Effector memory CD4-positive, alpha-beta T cell (primary cell): ENCODE results near the gene PGAP6.
"Not testable (repeated sequence)": the region's sequence is repeated elsewhere in the genome, so short reads cannot be mapped to it uniquely, and the experiment has no call there.

Source experiments
- DNase-seq, 3 donors: peaks; one replicate each; pipeline ENCODE4 v3.0.0-alpha.2; 2020
- H3K27ac ChIP-seq: 2 replicates; pipeline ENCODE4 v1.7.0; 2013; ENCODE audit warnings: mild to moderate bottlenecking, low read length, moderate library complexity; ENCODE audit not compliant: insufficient read depth, poor library complexity, severe bottlenecking
- H3K27me3 ChIP-seq: replicated peaks from 2 replicates; pipeline ENCODE4 v1.7.0; 2013; ENCODE audit warnings: mild to moderate bottlenecking, low read length; ENCODE audit not compliant: insufficient read depth, control insufficient read depth, poor library complexity, severe bottlenecking
- H3K36me3 ChIP-seq: 2 replicates; pipeline ENCODE4 v1.7.0; 2013; ENCODE audit warnings: mild to moderate bottlenecking, low read length, moderate library complexity; ENCODE audit not compliant: control insufficient read depth, insufficient read depth
- H3K4me1 ChIP-seq: 2 replicates; pipeline ENCODE4 v1.7.0; 2013; ENCODE audit warnings: low read length, mild to moderate bottlenecking; ENCODE audit not compliant: control insufficient read depth, insufficient read depth, poor library complexity, severe bottlenecking
- H3K4me3 ChIP-seq: 2 replicates; pipeline ENCODE4 v1.7.0; 2013; ENCODE audit warnings: low read length, low read depth, mild to moderate bottlenecking; ENCODE audit not compliant: insufficient read depth, poor library complexity, severe bottlenecking
- H3K9me3 ChIP-seq: 2 replicates; pipeline ENCODE4 v1.7.0; 2013; ENCODE audit warnings: mild to moderate bottlenecking, low read length, moderate library complexity; ENCODE audit not compliant: control insufficient read depth

PGAP6 gene

DNA sequence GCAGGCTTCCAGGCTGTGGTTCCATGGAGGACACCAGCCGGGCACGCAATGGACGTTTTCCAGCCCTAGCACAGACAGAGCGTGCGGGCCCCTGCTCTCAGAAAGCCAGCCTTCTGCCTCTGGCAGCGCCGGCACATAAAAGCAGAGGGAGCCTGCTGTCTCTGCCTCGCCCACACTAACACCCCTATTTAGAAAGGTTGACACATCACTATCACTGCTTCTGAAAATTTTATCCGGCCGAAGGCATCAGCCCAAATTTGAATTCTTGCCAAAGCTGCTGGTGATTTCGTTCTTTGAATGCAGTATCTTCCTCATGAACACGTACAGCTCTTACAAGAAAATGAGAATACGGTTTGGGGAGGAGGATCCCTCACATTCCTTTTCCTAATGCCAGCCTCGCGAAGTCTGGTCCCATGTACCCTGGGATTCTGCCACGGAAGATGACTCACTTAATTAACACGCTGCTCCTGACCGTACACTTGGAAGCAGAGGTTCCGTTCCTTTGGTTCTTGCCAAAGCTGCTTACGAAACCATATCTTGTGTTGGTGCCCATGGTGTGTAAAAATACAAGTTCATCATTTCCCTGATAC is 42.4 kb upstream of the PGAP6 start:
- no peak overlapping the region for H3K27ac ChIP-seq
- H3K9me3 ChIP-seq: no peaks in the 10 kb centered on the region
- H3K4me1 ChIP-seq: peaks cover 18% of the 10 kb centered on the region
- DNase-seq: no peak
- H3K4me3 ChIP-seq: no peak overlapping the region
- no peaks in the 10 kb centered on the region for H3K27me3 ChIP-seq
- no peaks in the 10 kb centered on the region for H3K36me3 ChIP-seq

DNA sequence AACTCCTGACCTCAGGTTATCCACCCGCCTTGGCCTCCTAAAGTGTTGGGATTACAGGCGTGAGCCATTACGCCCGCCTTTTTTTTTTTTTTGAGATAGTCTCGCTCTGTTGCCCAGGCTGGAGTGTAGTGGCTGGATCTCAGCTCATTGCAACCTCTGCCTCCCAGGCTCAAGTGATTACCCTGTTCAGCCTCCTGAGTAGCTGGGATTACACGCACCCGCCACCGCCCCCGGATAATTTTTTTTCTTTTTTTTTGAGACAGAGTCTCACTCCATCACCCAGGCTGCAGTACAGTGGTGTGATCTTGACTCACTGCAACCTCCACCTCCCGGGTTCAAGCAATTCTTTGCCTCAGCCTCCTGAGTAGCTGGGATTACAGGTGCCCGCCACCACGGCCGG is 40.4 kb upstream of the PGAP6 start:
- H3K36me3 ChIP-seq, H3K27ac ChIP-seq, DNase-seq, H3K27me3 ChIP-seq, H3K9me3 ChIP-seq, H3K4me3 ChIP-seq: not testable (repeated sequence)
- peaks cover 16% of the 10 kb centered on the region for H3K4me1 ChIP-seq

DNA sequence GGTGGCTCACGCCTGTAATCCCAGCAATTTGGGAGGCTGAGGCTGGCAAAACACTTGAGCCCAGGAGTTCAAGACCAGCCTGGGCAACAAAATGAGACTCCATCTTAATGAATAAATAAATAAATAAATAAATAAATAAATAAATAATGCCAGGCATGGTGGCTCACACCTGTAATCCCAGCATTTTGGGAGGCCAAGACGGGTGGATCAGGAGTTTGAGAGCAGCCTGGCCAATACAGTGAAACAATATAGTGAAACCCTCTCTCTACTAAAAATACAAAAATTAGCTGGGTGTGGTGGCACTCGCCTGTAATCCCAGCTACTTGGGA is 33.4 kb upstream of the PGAP6 start:
- H3K27ac ChIP-seq, H3K4me3 ChIP-seq, H3K4me1 ChIP-seq, DNase-seq, H3K27me3 ChIP-seq, H3K36me3 ChIP-seq, H3K9me3 ChIP-seq: not testable (repeated sequence)

DNA sequence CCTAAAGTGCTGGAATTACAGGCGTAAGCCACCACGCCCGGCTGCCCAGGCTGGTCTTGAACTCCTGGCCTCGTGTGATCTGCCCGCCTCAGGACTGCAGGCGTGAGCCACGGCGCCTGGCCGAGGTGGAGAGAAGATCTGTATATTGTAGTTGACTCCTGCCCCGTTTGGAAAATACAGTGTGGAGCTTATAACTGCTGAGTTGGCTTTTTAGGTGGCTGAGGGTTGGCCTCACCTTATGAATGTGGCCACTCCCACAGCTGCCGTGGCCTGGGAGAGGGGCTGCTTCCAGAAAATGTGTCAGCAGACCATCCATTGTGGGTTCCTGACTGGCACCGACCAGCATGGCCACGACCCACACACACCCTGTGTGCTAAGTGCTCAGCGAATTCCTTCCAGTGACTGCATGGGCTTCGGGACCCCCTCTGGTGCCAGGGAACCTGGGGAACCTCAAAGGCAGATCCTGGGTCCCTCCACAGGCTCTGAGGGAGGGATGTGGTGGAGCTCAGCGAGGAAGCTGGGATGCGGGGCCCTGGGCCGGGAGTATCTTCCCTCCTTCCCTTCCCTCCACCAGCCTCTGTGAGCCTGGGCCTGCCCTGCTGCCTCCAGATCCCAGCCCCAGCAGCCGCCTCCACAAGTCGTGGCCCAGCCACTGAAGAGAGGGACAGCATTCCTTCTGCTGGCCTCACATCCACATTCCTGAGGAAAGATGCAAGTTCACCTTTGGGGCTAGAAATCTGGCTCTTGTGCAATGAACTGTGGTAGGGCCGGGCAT is 32.8 kb upstream of the PGAP6 start:
- DNase-seq: no peak
- Histone ChIP-seq H3K4me3 (no peak overlapping the region), H3K27ac (no peak overlapping the region), H3K27me3 (no peaks in the 10 kb centered on the region), H3K4me1 (no peaks in the 10 kb centered on the region), H3K9me3 (no peaks in the 10 kb centered on the region), H3K36me3 (no peaks in the 10 kb centered on the region)

DNA sequence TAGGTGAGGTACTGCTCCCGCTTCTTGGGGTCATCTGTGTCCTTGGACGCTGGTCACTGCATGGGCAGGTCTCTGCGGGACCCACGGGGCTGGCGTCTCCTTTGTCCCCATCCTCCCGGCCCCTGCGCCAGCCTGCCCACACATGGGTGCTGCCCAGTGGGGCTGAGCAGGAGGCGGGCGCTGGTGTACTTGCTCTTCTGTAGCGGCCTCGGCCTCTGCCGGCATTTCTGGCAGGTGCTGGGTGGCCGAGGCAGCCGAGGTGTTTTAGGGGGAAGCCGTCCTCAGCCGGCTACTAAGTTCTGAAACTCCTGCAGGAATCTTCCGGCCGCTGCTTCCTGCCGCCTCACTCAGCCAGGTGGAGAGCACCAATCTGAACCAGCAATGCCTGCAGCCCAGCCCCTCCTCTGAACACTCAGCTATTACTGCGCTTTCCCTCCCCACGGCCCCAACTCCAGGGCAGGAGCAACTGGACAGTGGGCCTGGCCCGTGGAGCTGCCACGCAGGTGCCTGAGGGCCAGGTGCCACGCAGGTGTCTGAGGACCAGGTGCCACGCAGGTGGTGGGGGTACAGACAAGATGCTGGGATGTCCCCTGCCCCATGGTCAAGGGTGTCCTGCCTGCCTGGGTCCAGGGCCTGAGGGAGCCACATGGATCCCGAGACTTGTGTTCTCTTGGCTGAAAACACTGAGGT is 29.9 kb upstream of the PGAP6 start:
- H3K27me3 ChIP-seq: no peaks in the 10 kb centered on the region
- no peaks in the 10 kb centered on the region for H3K9me3 ChIP-seq

DNA sequence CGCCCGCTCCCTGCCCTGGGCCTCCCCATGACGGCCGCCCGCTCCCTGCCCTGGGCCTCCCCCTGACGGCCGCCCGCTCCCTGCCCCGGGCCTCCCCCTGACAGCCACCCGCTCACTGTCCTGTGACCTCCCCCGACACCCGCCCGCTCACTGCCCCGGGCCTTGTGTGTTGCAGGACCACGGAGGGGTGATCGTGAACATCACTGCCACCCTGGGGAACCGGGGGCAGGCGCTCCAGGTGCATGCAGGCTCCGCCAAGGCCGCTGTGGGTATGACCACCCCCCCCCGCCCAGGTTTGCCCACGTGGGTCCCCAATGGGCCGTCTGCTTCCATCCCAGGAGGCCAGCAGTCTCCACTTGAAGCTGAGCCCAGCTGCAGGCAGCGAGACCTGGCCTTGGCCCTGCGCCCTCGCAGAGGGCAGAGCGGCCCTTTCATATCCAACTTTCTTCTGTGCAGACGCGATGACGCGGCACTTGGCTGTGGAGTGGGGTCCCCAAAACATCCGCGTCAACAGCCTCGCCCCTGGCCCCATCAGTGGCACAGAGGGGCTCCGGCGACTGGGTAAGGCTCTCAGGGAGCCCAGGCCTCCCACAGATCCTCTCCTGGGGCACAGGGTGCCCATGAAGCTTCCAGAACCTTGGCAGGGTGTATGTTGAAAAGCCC is 28.9 kb upstream of the PGAP6 start:
- Histone ChIP-seq H3K27ac (no peak overlapping the region), H3K4me1 (no peaks in the 10 kb centered on the region), H3K27me3 (no peaks in the 10 kb centered on the region), H3K9me3 (no peaks in the 10 kb centered on the region), H3K4me3 (no peak overlapping the region), H3K36me3 (no peaks in the 10 kb centered on the region)
- no peak for DNase-seq

More for the DNA sequence above, 29.9 kb upstream of the PGAP6 start:
- DNase-seq: no peak
- no peak overlapping the region for H3K27ac ChIP-seq
- no peaks in the 10 kb centered on the region for H3K4me1 ChIP-seq
- H3K36me3 ChIP-seq: no peaks in the 10 kb centered on the region
- no peak overlapping the region for H3K4me3 ChIP-seq

DNA sequence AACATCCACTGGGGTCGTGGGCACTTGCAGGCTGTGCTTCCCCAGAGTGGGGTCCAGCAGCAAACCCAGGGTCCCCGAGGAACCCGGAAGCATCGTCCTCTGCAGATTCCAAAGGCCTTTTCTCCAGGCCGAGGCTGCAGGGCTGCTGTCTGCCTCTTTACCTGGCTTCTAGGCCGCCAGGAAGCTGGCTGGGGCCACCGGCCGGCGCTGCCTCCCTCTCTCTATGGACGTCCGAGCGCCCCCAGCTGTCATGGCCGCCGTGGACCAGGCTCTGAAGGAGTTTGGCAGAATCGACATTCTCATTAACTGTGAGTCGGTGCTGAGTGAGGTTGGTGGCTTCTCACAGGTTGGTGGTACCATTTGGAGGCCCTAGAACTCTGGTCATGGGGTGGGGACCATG is 25.5 kb upstream of the PGAP6 start:
- H3K36me3 ChIP-seq: no peaks in the 10 kb centered on the region
- no peaks in the 10 kb centered on the region for H3K9me3 ChIP-seq
- no peak overlapping the region for H3K27ac ChIP-seq
- no peak for DNase-seq
- no peaks in the 10 kb centered on the region for H3K27me3 ChIP-seq
- H3K4me1 ChIP-seq: no peaks in the 10 kb centered on the region
- H3K4me3 ChIP-seq: no peak overlapping the region

DNA sequence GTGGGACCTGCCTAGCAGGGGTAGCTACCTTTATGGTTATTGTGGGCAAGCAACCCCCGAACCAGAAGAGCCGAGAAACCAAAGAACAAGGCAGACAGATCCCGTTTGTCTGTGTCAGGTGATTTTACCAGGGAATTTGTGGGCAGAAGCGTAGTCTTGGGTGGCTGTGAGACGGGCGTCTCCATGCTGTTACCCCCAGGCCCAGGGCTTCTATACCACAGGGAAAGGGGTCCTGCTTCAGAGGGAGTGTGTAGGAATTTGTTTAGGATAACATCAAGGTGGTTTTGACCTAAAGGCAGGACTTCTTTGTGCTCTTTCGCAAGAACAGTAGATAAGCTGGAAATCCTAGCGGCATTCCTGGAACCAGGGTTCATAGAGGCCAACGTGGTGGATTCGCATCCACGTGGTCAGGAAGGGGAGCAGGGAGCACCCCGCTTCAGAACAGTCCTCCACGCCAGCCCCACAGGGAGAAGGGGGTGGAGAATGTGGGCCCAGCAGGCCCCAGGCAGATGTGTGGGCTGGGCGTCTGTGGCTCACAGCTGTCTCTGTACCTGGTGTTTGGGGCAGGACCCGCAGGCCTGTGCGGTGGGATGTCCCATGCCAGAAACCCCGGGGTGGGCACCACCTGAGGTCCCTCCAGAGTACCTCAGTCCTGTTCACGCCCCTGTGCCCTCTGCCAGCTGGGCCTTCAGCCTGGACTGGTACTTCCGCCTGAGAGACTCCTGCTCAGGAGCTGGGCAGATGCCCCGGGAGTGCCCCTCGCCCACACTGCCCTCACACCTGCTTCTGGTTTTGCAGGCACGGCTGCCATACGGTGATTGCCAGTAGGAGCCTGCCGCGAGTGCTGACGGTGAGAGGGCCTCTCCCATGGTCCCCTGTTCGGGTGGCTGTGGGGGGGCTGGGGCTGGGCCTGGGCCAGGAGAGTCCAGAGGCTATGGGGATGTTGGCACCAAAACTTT is 24.0 kb upstream of the PGAP6 start:
- no peaks in the 10 kb centered on the region for H3K4me1 ChIP-seq
- H3K9me3 ChIP-seq: no peaks in the 10 kb centered on the region
- H3K27ac ChIP-seq: no peak overlapping the region
- no peak for DNase-seq
- H3K4me3 ChIP-seq: no peak overlapping the region
- no peaks in the 10 kb centered on the region for H3K27me3 ChIP-seq
- no peaks in the 10 kb centered on the region for H3K36me3 ChIP-seq

DNA sequence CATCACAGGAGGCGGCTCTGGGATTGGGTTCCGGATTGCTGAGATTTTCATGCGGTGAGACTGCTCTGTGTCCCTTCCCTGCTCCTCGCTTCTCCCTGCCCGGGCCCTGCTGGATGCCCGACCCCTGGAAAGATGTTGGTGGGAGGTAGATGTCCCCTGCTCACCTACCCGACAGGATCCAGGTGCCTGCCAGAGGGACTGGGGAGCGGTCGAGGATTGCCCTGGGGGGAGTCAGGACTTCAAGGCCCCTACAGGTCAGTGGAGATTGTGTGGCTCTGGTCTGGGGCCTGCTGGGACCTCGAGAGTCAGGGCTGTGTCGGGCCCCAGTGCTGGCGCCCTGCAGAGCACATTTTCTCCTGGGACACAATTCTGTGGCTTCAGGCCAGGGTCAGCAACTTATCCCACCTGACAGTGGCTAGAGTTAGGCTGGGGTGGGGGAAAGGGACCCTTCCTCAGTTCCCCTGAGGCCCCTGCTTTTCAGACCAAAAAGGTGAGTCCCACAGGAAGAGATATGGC is 23.3 kb upstream of the PGAP6 start:
- H3K36me3 ChIP-seq: no peaks in the 10 kb centered on the region
- H3K27me3 ChIP-seq: no peaks in the 10 kb centered on the region

More for the DNA sequence above, 23.3 kb upstream of the PGAP6 start:
- peaks cover 2% of the 10 kb centered on the region for H3K4me1 ChIP-seq
- no peak for DNase-seq
- H3K9me3 ChIP-seq: no peaks in the 10 kb centered on the region
- no peak overlapping the region for H3K27ac ChIP-seq
- H3K4me3 ChIP-seq: no peak overlapping the region
